GM12891 (cell line): ENCODE results near the gene ROBO1.

ENCODE experiments used
- DNase-seq: peaks from one replicate; pipeline ENCODE4 v3.0.0; 2011; ENCODE audit warnings: low spot score; ENCODE audit not compliant: insufficient read length
- FAIRE-seq: peaks from 2 replicates; lab custom pipeline; 2011; peaks lifted over from hg19 to GRCh38; lab: Jason Lieb, UNC
- PAX5 ChIP-seq: IDR thresholded peaks from 2 replicates; pipeline ENCODE4 v1.6.1; 2011; ENCODE audit warnings: low read length, moderate library complexity, mild to moderate bottlenecking; ENCODE audit not compliant: insufficient read depth, severe bottlenecking
- POLR2A ChIP-seq: IDR thresholded peaks from 2 replicates; pipeline ENCODE4 v1.6.1; 2011; ENCODE audit warnings: low read depth, low read length, control low read depth
- POLR2AphosphoS5 ChIP-seq: IDR thresholded peaks from 2 replicates; pipeline ENCODE4 v1.6.1; 2011; ENCODE audit warnings: low read depth, low read length, control low read depth
- POU2F2 ChIP-seq: IDR thresholded peaks from 2 replicates; pipeline ENCODE4 v1.6.1; 2011; ENCODE audit warnings: low read depth, mild to moderate bottlenecking, control low read depth, low read length, moderate library complexity
- SPI1 ChIP-seq: IDR thresholded peaks from 2 replicates; pipeline ENCODE4 v1.6.1; 2011; ENCODE audit warnings: low read depth, low read length, control low read depth
- TAF1 ChIP-seq: IDR thresholded peaks from 2 replicates; pipeline ENCODE4 v1.6.1; 2011; ENCODE audit warnings: low read depth, low read length, control low read depth

Gene ROBO1

GRCh38 chr3:78908236-78908635 lies 859.6 kb downstream of the ROBO1 start:
- TF ChIP-seq POLR2A, result no peak
- no peak for TF ChIP-seq SPI1
- no peak for TF ChIP-seq PAX5
- TF ChIP-seq POLR2AphosphoS5, result no peak
- no peak for TF ChIP-seq TAF1
- TF ChIP-seq POU2F2, result no peak
- FAIRE-seq, result no peak
- no peak for DNase-seq

GRCh38 chr3:78907367-78907766 lies 860.4 kb downstream of the ROBO1 start:
- no peak for FAIRE-seq
- no peak for DNase-seq
- no peak for TF ChIP-seq SPI1
- no peak for TF ChIP-seq POU2F2
- no peak for TF ChIP-seq POLR2A
- no peak for TF ChIP-seq TAF1
- no peak for TF ChIP-seq POLR2AphosphoS5
- TF ChIP-seq PAX5, result no peak

GRCh38 chr3:78906930-78907329 lies 860.9 kb downstream of the ROBO1 start:
- no peak for TF ChIP-seq POLR2AphosphoS5
- no peak for TF ChIP-seq POLR2A
- no peak for TF ChIP-seq SPI1
- no peak for TF ChIP-seq TAF1
- TF ChIP-seq PAX5, result no peak
- FAIRE-seq (no peak), DNase-seq (no peak)

GRCh38 chr3:78906245-78906644 lies 861.6 kb downstream of the ROBO1 start:
- FAIRE-seq (no peak), DNase-seq (no peak)
- no peak for TF ChIP-seq SPI1
- TF ChIP-seq TAF1, result no peak
- no peak for TF ChIP-seq PAX5
- TF ChIP-seq POLR2A, result no peak
- no peak for TF ChIP-seq POLR2AphosphoS5
- no peak for TF ChIP-seq POU2F2

DNA sequence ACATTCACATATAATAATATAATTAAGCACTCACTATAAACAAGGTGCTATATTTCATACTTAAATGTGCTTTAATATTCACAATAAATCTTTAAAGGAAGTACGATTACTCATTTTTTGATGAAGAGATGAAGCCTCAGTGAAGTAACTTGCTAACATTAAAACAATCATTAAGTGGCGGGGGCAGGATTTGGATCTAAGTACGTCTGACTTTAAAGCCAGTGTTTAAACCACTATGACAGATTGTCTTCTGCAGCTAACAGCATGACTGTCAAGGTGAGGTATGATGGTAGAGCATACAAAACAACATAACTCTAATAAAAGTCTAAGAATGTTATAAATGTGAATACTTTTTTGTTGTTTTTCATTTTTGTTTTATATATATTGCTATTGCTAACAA lies 862.1 kb downstream of the ROBO1 start:
- peak; percentile 9 for FAIRE-seq
- DNase-seq, result no peak
- no peak for TF ChIP-seq PAX5

- FAIRE-seq (no peak), DNase-seq (no peak)
- TF ChIP-seq PAX5, result no peak
Measured at GRCh38 chr3:78901544-78901943, 866.3 kb downstream of the ROBO1 start.

DNA sequence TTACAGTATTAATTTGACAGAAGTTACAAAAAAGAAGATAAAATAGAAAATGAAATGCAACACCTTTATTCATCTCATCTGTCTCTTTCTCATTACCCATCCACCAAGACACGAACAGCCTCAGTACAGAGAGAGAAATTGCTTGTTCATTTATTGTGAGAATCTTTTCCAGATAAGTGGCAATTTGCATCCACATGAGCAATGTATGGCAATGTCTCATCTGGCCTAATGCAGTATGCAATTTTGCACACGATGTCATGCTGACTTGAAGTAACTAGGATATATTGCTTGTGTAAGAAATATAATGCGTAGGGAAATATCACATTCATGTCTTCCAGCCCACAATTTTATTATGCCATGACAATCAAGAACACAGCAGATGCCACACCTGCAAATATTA lies 866.9 kb downstream of the ROBO1 start:
- FAIRE-seq (no peak), DNase-seq (no peak)
- no peak for TF ChIP-seq PAX5
- no peak for TF ChIP-seq POU2F2
- no peak for TF ChIP-seq TAF1
- no peak for TF ChIP-seq POLR2A
- no peak for TF ChIP-seq POLR2AphosphoS5
- no peak for TF ChIP-seq SPI1

GRCh38 chr3:78900426-78900825 lies 867.4 kb downstream of the ROBO1 start:
- FAIRE-seq (no peak), DNase-seq (no peak)
- TF ChIP-seq POLR2A, result no peak
- TF ChIP-seq POLR2AphosphoS5, result no peak
- no peak for TF ChIP-seq POU2F2
- TF ChIP-seq SPI1, result no peak
- TF ChIP-seq TAF1, result no peak
- no peak for TF ChIP-seq PAX5

- FAIRE-seq (no peak), DNase-seq (no peak)
- TF ChIP-seq POLR2AphosphoS5, result no peak
- TF ChIP-seq POLR2A, result no peak
- TF ChIP-seq TAF1, result no peak
- no peak for TF ChIP-seq PAX5
- TF ChIP-seq POU2F2, result no peak
- TF ChIP-seq SPI1, result no peak
Measured at GRCh38 chr3:78895528-78895927, 872.3 kb downstream of the ROBO1 start.

GRCh38 chr3:78894787-78895186 lies 873.0 kb downstream of the ROBO1 start:
- no peak for FAIRE-seq
- TF ChIP-seq POLR2A (no peak), POLR2AphosphoS5 (no peak), POU2F2 (no peak), PAX5 (no peak), TAF1 (no peak), SPI1 (no peak)
- DNase-seq, result no peak

DNA sequence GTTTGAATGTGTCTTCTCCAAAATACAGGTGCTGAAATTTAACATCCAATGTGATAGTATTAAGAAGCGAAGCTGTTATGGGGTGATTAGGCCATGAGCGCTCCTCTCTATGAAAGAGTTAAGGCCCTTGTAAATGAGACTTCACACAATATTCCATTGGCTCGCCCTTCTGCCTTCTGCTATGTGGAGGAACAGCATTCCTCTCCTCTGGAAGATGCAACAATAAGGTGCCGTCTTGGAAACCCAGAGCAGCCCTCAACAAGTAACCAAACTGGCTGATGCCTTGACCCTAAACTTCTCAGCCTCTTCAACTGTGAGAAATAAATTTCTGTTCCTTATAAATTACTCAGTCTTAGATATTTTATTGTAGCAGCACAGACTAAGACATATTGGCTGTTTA lies 874.6 kb downstream of the ROBO1 start:
- no peak for TF ChIP-seq POLR2AphosphoS5
- no peak for TF ChIP-seq TAF1
- TF ChIP-seq POU2F2, result no peak
- TF ChIP-seq POLR2A, result no peak
- no peak for TF ChIP-seq PAX5
- TF ChIP-seq SPI1, result no peak
- FAIRE-seq, result no peak
- DNase-seq, result no peak
